HTERT RPE-1 (cell line): ENCODE results near the gene AHCYL2.
"Not testable (repeated sequence)": the region's sequence is repeated elsewhere in the genome, so short reads cannot be mapped to it uniquely, and the experiment has no call there.

Source experiments
- in situ Hi-C: fragments of 300-500 bp; cut with MboI; formaldehyde crosslinking; loops from 4 replicates; pipeline ENCODE4 v1.14.3; 2020; ENCODE audit warnings: low sequenced_read_pairs

AHCYL2 gene

GRCh38 chr7:129347330-129347729 lies 122.5 kb downstream of the AHCYL2 start:
- in situ Hi-C loops, result no loop called here

GRCh38 chr7:129348023-129348740 lies 123.4 kb downstream of the AHCYL2 start:
- in situ Hi-C loops, result no loop called here

- in situ Hi-C loops, result no loop called here
Observed at GRCh38 chr7:129351320-129351719, 126.5 kb downstream of the AHCYL2 start.

GRCh38 chr7:129353104-129353503 lies 128.3 kb downstream of the AHCYL2 start:
- in situ Hi-C loops, result not testable (repeated sequence)

GRCh38 chr7:129354428-129355157 lies 129.8 kb downstream of the AHCYL2 start:
- in situ Hi-C loops, result no loop called here

GRCh38 chr7:129356176-129356575 lies 131.3 kb downstream of the AHCYL2 start:
- in situ Hi-C loops, result no loop called here

GRCh38 chr7:129359176-129359575 lies 134.3 kb downstream of the AHCYL2 start:
- in situ Hi-C loops, result no loop called here

GRCh38 chr7:129359638-129360037 lies 134.8 kb downstream of the AHCYL2 start:
- in situ Hi-C loops, result no loop called here

- in situ Hi-C loops, result no loop called here
Observed at GRCh38 chr7:129361771-129362170, 136.9 kb downstream of the AHCYL2 start.

- in situ Hi-C loops, result no loop called here
Observed at GRCh38 chr7:129362496-129362895, 137.7 kb downstream of the AHCYL2 start.

GRCh38 chr7:129367349-129367699 lies 142.5 kb downstream of the AHCYL2 start:
- in situ Hi-C loops, result no loop called here

GRCh38 chr7:129367700-129368388 lies 143.0 kb downstream of the AHCYL2 start:
- in situ Hi-C loops, result no loop called here

- in situ Hi-C loops, result no loop called here
Observed at GRCh38 chr7:129368389-129368986, 143.7 kb downstream of the AHCYL2 start.

GRCh38 chr7:129369447-129369846 lies 144.6 kb downstream of the AHCYL2 start:
- in situ Hi-C loops, result not testable (repeated sequence)

- in situ Hi-C loops, result no loop called here
Observed at GRCh38 chr7:129370812-129371211, 146.0 kb downstream of the AHCYL2 start.

GRCh38 chr7:129371487-129371886 lies 146.7 kb downstream of the AHCYL2 start:
- in situ Hi-C loops, result no loop called here

GRCh38 chr7:129373651-129374428 lies 149.0 kb downstream of the AHCYL2 start:
- in situ Hi-C loops, result no loop called here

- in situ Hi-C loops, result no loop called here
Observed at GRCh38 chr7:129375141-129375938, 150.5 kb downstream of the AHCYL2 start.

GRCh38 chr7:129376076-129376777 lies 151.4 kb downstream of the AHCYL2 start:
- in situ Hi-C loops, result no loop called here
